ENCODE data around the gene CES1. TPM values are rescaled to one million over a fixed set of nuclear protein-coding genes. Genes with fewer than 3 reads are reported as not detected.
A peak's percentile ranks its signal among the peaks of the same experiment; 100 is the strongest.
"Not testable (repeated sequence)": the region's sequence is repeated elsewhere in the genome, so short reads cannot be mapped to it uniquely, and the experiment has no call there.

The CES1 gene
- total and polyA plus RNA-seq, 12 donors, result 5.8 to 49.8 (median 21.7) TPM

DNA sequence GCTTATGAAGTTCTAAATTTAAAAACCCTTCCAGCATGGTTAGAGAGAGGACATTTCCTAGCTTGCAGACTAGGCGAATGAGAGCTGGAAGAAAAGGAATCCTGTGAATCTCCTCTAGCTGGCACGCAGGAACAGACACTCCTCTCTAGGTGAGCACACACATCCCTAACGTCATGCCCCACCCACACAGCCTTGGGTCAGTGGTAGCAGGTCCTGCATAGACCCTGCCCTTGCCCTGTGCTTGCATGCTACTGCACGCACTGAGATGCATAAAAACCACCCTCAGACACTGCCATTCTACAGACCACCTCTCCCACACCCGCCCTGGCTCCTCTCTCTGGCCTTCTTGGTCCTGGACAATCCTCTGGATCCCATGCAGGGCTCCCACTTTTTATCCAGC is 23.5 kb downstream of the CES1 start:
- Histone ChIP-seq H3K4me3 (no peak overlapping the region), H3K27me3 (peaks cover 0 to 8% (median 0%) of the 10 kb centered on the region in 7 donors), H3K4me1 (no peaks in the 10 kb centered on the region), H3K9me3 (no peaks in the 10 kb centered on the region), H3K27ac (no peak overlapping the region), H3K36me3 (no peaks in the 10 kb centered on the region)
- WGBS, 2 donors, result 58 to 67% methylated on average over 5 of the region's 5 CpGs
- intact Hi-C loops (cut with DNase I), result no loop called here
- DNase-seq (no peak), ATAC-seq (no peak)
- TF ChIP-seq, protein P1, sequence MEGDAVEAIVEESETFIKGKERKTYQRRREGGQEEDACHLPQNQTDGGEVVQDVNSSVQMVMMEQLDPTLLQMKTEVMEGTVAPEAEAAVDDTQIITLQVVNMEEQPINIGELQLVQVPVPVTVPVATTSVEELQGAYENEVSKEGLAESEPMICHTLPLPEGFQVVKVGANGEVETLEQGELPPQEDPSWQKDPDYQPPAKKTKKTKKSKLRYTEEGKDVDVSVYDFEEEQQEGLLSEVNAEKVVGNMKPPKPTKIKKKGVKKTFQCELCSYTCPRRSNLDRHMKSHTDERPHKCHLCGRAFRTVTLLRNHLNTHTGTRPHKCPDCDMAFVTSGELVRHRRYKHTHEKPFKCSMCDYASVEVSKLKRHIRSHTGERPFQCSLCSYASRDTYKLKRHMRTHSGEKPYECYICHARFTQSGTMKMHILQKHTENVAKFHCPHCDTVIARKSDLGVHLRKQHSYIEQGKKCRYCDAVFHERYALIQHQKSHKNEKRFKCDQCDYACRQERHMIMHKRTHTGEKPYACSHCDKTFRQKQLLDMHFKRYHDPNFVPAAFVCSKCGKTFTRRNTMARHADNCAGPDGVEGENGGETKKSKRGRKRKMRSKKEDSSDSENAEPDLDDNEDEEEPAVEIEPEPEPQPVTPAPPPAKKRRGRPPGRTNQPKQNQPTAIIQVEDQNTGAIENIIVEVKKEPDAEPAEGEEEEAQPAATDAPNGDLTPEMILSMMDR (IDR thresholded peaks at IDR 0.05), result no peak

DNA sequence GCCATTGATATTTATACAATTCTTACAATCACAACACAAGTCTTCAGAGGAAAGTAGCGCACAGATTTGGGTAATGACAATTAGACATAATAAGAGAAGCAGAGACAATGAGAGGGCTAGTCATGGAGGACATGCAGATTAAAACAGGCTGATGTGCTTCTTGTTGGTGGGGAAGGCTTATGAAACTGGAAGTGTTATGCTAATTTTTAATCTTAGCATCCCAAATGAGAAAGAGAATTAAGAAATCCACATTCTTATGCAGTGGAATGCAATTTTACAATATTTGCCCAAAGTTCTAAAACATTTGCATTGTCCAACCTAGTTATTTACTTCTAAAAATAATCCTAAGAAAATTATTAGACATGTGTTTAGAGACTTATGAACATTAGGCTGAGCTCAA is 24.6 kb downstream of the CES1 start:
- DNase-seq; H3K4me3 ChIP-seq; ATAC-seq; H3K36me3 ChIP-seq; intact Hi-C loops (cut with DNase I); H3K27ac ChIP-seq; H3K9me3 ChIP-seq; H3K27me3 ChIP-seq; H3K4me1 ChIP-seq: not testable (repeated sequence)
- no CpG with 5 or more reads among the region's 1 CpG for WGBS, 2 donors

DNA sequence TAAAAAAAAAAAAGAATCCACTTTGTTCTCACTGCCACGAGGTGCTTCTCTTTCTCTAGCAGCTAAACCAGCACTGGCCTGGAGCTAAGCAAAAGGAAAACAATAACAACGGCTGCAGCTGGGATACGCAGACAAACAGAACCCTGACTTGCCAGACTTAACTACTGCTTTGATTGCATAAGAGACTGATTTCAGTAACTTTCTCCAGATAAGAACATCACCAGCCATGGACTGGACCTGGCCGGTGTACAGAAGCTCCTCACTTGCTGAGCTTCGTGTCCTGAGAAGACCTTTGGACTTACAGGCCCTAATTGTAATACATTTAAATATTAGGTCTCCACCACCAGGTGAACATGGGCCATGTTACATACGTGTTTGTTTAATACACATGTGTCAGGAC is 27.8 kb downstream of the CES1 start:
- ATAC-seq, result peak in 6 of 8 donors; percentile 24 to 82 (median 48)
- H3K4me3 ChIP-seq; DNase-seq; H3K27ac ChIP-seq; H3K9me3 ChIP-seq; intact Hi-C loops (cut with DNase I); H3K36me3 ChIP-seq; H3K4me1 ChIP-seq; H3K27me3 ChIP-seq: not testable (repeated sequence)
- no CpG with 5 or more reads among the region's 6 CpGs for WGBS, 2 donors

DNA sequence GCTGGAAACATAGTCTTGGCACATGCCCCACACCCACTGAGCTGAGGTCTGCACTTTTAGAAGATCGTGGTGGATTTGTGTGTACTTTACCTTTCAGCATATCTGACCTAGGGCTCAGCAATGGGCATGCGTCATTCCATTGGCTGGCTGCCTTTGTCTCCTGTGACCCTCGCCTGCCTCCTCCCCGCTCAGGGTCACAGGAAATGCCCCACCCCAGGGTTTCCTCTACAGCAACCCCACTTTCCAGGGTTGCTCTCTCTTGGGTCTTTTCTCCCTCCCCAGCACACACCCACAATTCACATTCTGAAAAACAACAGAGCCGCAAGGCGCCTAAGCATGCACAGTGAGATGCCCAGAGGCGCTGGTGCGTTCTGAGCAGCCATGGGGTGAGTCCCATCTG is 29.2 kb downstream of the CES1 start:
- H3K4me3 ChIP-seq; ATAC-seq; intact Hi-C loops (cut with DNase I): not testable (repeated sequence)

DNA sequence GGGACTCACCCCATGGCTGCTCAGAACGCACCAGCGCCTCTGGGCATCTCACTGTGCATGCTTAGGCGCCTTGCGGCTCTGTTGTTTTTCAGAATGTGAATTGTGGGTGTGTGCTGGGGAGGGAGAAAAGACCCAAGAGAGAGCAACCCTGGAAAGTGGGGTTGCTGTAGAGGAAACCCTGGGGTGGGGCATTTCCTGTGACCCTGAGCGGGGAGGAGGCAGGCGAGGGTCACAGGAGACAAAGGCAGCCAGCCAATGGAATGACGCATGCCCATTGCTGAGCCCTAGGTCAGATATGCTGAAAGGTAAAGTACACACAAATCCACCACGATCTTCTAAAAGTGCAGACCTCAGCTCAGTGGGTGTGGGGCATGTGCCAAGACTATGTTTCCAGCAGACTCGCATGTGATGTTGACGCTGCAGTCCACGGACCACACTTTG is 39.9 kb downstream of the CES1 start:
- H3K4me3 ChIP-seq; H3K4me1 ChIP-seq; H3K27ac ChIP-seq; intact Hi-C loops (cut with DNase I); H3K27me3 ChIP-seq; DNase-seq; H3K9me3 ChIP-seq; H3K36me3 ChIP-seq; ATAC-seq: not testable (repeated sequence)
- WGBS, 2 donors, result no CpG with 5 or more reads among the region's 11 CpGs

More for the DNA sequence above, 29.2 kb downstream of the CES1 start:
- H3K27me3 ChIP-seq, H3K4me1 ChIP-seq, H3K27ac ChIP-seq, H3K36me3 ChIP-seq, H3K9me3 ChIP-seq, DNase-seq: not testable (repeated sequence)
- WGBS, 2 donors, result no CpG with 5 or more reads among the region's 8 CpGs

DNA sequence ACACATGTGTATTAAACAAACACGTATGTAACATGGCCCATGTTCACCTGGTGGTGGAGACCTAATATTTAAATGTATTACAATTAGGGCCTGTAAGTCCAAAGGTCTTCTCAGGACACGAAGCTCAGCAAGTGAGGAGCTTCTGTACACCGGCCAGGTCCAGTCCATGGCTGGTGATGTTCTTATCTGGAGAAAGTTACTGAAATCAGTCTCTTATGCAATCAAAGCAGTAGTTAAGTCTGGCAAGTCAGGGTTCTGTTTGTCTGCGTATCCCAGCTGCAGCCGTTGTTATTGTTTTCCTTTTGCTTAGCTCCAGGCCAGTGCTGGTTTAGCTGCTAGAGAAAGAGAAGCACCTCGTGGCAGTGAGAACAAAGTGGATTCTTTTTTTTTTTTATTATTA is 41.4 kb downstream of the CES1 start:
- intact Hi-C loops (cut with DNase I), result not testable (repeated sequence)

DNA sequence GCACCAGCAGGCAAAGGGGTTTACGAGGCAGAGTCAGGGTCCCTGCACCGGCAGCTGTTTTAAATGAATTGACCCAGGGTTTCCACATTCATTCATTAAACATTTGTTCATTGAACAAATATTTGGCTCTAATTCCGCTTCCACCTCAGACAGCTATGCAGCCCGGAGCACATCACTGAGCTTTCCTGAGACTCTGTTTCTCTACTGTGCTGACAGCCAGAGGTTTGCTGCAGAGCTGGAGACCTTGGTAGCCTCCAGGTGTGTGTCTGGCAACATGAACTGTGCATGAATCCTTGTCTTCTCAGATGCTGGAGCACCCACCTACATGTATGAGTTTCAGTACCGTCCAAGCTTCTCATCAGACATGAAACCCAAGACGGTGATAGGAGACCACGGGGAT is 42.7 kb downstream of the CES1 start:
- H3K9me3 ChIP-seq; H3K27me3 ChIP-seq; DNase-seq; H3K27ac ChIP-seq; H3K36me3 ChIP-seq; H3K4me1 ChIP-seq; intact Hi-C loops (cut with DNase I); H3K4me3 ChIP-seq: not testable (repeated sequence)
- WGBS, 2 donors, result 61 to 85% methylated on average over 2 of the region's 7 CpGs
- ATAC-seq, result peak in 6 of 8 donors; percentile 49 to 75 (median 65)

More for the DNA sequence above, 41.4 kb downstream of the CES1 start:
- DNase-seq, H3K9me3 ChIP-seq, H3K27me3 ChIP-seq, H3K27ac ChIP-seq, H3K4me1 ChIP-seq, H3K36me3 ChIP-seq, H3K4me3 ChIP-seq: not testable (repeated sequence)
- ATAC-seq, result peak in 4 of 8 donors; percentile 46 to 80 (median 71)
- no CpG with 5 or more reads among the region's 6 CpGs for WGBS, 2 donors

DNA sequence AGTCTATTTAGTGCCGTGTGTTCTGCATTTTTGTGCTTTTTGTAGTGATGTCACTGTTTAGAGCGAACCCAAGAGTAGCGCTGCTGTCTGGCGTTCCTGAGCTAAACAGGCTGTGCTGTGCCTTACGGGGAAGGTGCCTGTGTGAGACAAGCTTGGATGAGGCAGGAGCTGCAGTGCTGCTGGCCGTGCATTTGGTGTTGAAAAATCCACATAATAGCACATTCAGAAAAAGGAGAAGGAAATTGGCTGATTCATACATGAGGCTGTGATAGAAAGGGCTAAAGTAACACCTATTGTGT is 50.2 kb downstream of the CES1 start:
- intact Hi-C loops (cut with DNase I); H3K4me1 ChIP-seq; ATAC-seq: not testable (repeated sequence)

DNA sequence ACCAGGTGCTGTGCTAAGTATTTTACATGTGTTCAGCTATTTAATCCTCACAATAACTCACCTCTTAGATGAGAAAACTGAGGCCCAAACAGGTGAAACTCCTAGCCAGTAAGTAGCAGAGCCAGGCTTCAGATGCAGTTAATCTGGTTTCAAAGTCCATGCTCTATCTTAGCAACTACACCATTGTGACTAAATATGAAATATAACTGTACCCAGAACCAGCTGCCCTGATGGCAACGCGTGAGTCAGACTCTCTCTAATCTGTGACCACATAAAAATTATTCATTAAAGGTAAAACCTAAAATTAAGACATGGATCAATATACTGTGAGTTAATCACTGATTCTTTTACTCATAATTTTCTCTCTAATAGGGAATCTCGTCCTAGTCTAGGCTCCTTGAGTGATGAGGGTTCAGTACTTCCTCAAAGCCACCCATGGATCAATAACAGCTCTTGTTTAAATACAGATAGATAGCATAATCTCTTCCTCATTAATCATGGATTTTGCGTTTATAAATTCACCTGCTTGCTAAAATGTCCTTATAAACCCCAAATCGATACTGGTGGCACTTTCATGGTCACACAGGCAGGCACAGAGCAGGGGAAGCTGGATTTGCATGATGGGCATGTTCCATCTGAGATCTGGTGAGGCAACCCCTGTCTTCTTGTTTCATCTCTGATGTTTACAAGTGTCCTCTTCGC is 50.7 kb downstream of the CES1 start:
- H3K36me3 ChIP-seq; H3K4me3 ChIP-seq; H3K4me1 ChIP-seq; intact Hi-C loops (cut with DNase I); H3K9me3 ChIP-seq; H3K27ac ChIP-seq; ATAC-seq; DNase-seq: not testable (repeated sequence)
- peaks cover 0 to 20% (median 0%) of the 10 kb centered on the region in 7 donors for H3K27me3 ChIP-seq
- 72 to 73% methylated on average over 6 of the region's 6 CpGs for WGBS, 2 donors

More for the DNA sequence above, 50.2 kb downstream of the CES1 start:
- H3K27ac ChIP-seq, H3K4me3 ChIP-seq, H3K36me3 ChIP-seq, H3K9me3 ChIP-seq, DNase-seq: not testable (repeated sequence)
- WGBS, 2 donors, result 57 to 74% methylated on average over 1 to 3 of the region's 6 CpGs
- peaks cover 0 to 20% (median 0%) of the 10 kb centered on the region in 7 donors for H3K27me3 ChIP-seq

DNA sequence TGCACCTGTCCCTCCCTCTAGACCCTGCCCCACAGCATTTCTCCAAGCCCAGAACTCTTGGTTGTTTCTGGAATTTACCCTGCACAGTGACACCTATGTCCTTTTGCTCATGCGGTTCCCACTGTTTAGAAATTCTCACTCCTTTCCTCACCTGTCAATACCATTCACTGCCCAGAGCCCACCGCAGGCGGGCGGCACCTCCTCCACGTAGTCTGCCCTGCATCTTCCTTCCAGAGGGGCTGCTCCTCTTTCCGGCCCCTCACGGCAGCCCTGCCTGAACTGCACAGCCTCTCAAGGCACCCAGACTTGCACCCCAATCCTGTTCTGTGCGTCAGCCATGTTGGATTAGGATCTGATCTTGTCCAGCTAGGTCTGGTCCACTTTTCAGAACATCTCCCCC is 51.4 kb downstream of the CES1 start:
- intact Hi-C loops (cut with DNase I); DNase-seq: not testable (repeated sequence)

DNA sequence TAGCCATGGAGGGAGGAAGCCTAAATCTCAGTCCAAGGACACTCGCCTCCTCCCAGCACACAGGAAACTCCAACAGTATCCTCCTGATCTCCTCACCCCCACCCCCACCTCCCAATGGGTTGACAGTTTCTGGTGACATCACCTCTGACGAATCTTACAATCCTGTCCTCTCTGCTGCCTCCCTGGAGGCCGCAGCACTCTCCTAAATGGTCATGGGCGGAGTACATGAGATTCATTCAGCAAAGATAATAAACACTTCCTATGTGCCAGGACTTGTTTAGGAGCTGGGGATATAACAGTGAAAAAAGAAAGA is 52.8 kb downstream of the CES1 start:
- ATAC-seq; H3K9me3 ChIP-seq; H3K36me3 ChIP-seq; H3K4me3 ChIP-seq; H3K27ac ChIP-seq; intact Hi-C loops (cut with DNase I); DNase-seq; H3K4me1 ChIP-seq: not testable (repeated sequence)
- WGBS, 2 donors, result 57 to 60% methylated on average over 4 of the region's 4 CpGs
- peaks cover 0 to 20% (median 0%) of the 10 kb centered on the region in 7 donors for H3K27me3 ChIP-seq

More for the DNA sequence above, 51.4 kb downstream of the CES1 start:
- H3K9me3 ChIP-seq, H3K4me3 ChIP-seq, ATAC-seq, H3K36me3 ChIP-seq, H3K4me1 ChIP-seq, H3K27ac ChIP-seq: not testable (repeated sequence)
- H3K27me3 ChIP-seq, result peaks cover 0 to 20% (median 0%) of the 10 kb centered on the region in 7 donors
- 80 to 83% methylated on average over 8 of the region's 8 CpGs for WGBS, 2 donors

All from heart right ventricle (tissue), 16 donors.